Nephron progenitor cell (in vitro differentiated cells): ENCODE results near the gene HGFAC.

Experiments
- DNase-seq: peaks from one replicate; pipeline ENCODE4 v3.0.0; 2021
- H3K27ac Mint-ChIP-seq: 2 replicates; pipeline ENCODE4 v1.8.0; 2021; ENCODE audit warnings: mild to moderate bottlenecking, moderate library complexity, mixed read lengths
- H3K27me3 Mint-ChIP-seq: 2 replicates; pipeline ENCODE4 v1.8.0; 2021; ENCODE audit warnings: mild to moderate bottlenecking, low read depth, mixed read lengths; ENCODE audit not compliant: poor library complexity
- H3K36me3 Mint-ChIP-seq: 2 replicates; pipeline ENCODE4 v1.8.0; 2021; ENCODE audit warnings: low read depth, mixed read lengths
- H3K4me1 Mint-ChIP-seq: 2 replicates; pipeline ENCODE4 v1.8.0; 2021; ENCODE audit warnings: mixed read lengths
- H3K4me3 Mint-ChIP-seq: 2 replicates; pipeline ENCODE4 v1.8.0; 2021; ENCODE audit warnings: mild to moderate bottlenecking, moderate library complexity, mixed read lengths
- H3K9me3 Mint-ChIP-seq: 2 replicates; pipeline ENCODE4 v1.8.0; 2021; ENCODE audit warnings: mild to moderate bottlenecking, moderate library complexity, mixed read lengths
- CTCF ChIP-seq: fragments of 200-600 bp; sonication (generic); IDR thresholded peaks from 2 replicates; pipeline ENCODE4 v1.5.0; 2021; ENCODE audit warnings: antibody characterized with exemption

HGFAC gene

DNA sequence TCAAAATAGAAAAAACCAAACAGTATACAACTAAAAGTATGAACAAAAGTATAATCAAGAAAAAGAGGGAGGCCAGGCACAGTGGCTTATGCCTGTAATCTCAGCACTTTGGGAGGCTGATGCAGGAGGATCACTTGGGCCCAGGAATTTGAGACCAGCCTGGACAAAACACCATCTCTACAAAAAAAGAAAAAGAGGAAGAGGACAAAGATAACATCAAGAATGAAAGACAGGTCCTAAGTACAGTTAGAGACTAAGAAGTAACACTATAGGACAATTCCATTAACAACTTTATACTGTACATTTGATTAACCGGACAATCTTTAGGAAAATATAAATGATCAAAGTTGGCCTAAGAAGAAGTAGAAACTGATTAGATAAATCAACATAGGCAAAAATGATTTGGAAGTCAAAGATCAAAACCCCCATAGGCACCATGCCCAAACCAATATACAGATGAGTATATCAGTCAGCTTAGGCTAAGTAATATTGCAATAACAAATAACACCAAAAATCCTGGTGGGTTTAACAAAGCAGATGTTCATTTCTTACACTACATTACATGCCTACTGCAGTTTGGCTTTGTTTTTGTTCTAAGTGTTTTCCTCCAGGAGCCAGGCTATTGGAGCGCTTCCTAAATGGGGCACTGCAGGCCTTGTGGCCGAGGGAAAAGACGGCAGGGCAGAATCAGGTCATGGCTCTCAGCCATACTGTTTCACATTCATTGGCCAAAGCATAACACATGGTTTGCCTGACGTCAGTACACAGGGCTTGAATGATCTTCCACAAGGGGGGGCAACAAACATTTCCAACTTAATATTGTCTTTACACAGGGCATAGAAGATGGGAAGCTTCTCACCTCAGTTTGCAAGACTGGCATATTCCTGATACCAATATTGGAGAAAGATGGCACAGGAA lies 42.2 kb upstream of the HGFAC start:
- H3K9me3 Mint-ChIP-seq = peaks cover 49% of the 10 kb centered on the region

GRCh38 chr4:3401436-3402171 lies 40.2 kb upstream of the HGFAC start:
- TF ChIP-seq CTCF = no peak
- Mint-ChIP-seq H3K9me3 (peaks cover 47% of the 10 kb centered on the region), H3K36me3 (peaks cover 77% of the 10 kb centered on the region), H3K27ac (no peak overlapping the region), H3K4me1 (peaks cover 10% of the 10 kb centered on the region), H3K4me3 (no peak overlapping the region), H3K27me3 (no peaks in the 10 kb centered on the region)
- DNase-seq = no peak

More for the DNA sequence above, 42.2 kb upstream of the HGFAC start:
- Mint-ChIP-seq H3K4me1 (no peaks in the 10 kb centered on the region), H3K27ac (peak overlapping the region; percentile 35), H3K27me3 (no peaks in the 10 kb centered on the region), H3K4me3 (no peak overlapping the region), H3K36me3 (peaks cover 81% of the 10 kb centered on the region)
- no peak for TF ChIP-seq CTCF
- DNase-seq = no peak

DNA sequence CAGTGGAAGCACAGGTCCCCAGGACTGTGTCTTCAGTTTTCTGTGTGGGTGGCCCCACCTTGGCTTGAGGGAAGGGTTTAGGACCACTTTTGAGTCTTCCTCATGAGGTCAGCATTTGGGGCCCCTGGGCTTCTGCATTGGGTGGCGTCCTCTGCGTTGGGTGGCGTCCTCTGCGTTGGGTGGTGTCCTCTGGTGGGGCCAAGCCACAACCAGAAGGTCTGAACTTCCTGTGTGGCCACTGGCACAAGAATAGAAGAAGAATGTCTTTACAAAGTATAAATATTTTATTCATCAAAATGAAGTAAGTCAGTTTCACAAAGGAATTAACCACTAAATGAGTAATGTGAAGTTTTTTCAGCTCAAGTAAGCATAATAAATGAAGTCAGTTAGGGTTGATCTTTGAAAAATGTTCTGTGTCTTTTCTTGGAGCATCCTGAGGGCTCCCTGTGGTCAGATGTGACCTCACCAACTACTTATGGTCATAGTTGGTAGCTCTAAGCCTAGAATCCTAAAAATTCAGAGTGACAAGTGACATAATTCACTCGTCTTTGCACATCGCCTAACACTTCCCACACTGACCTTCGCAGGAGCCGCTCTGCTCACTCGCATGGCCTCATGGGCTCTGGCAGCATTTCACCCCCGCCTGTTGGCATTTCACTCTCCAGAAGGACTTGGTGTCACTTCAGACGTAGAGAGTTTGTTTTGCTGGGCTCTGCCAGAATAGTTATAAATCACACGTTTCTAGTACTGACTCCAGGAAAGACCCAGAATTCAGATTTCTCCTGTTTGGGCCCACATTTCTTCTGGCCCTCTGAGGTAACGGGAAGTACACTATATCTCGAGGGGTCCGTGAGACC lies 39.0 kb upstream of the HGFAC start:
- H3K36me3 Mint-ChIP-seq = peaks cover 66% of the 10 kb centered on the region
- H3K4me3 Mint-ChIP-seq = no peak overlapping the region
- peaks cover 20% of the 10 kb centered on the region for H3K4me1 Mint-ChIP-seq
- H3K9me3 Mint-ChIP-seq = peaks cover 41% of the 10 kb centered on the region
- no peak overlapping the region for H3K27ac Mint-ChIP-seq
- H3K27me3 Mint-ChIP-seq = no peaks in the 10 kb centered on the region
- no peak for TF ChIP-seq CTCF
- DNase-seq = no peak

DNA sequence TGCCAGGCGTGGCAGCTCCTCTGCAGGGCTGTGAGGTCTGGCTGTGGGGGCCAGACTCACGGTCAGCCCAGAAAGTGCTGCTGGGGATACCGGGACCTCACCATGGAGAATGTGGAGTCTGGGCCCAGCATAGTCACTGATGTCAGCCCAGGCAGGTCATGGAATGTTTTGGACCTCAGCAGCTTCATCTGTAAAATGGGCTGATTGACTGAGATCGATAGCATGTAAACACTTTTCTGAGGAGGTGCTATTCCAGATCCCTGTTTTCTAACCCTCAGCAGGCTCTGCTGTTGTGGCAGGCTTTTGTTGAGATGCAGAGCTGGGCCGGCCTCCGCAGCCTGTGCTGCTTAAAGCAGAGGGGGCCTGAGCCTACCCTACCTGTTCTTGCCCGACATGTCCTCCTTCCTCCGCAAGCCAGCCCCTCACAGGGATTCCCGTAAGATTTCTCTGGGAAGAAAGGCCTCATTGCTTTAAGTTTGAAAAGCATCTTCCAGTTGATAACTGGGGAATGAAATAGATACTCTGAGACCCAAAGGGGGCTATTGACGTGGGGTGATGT lies 38.3 kb upstream of the HGFAC start:
- H3K27ac Mint-ChIP-seq = no peak overlapping the region
- no peak for DNase-seq
- H3K36me3 Mint-ChIP-seq = peaks cover 61% of the 10 kb centered on the region
- H3K27me3 Mint-ChIP-seq = no peaks in the 10 kb centered on the region
- H3K9me3 Mint-ChIP-seq = peaks cover 41% of the 10 kb centered on the region
- TF ChIP-seq CTCF = no peak
- H3K4me1 Mint-ChIP-seq = peaks cover 27% of the 10 kb centered on the region
- H3K4me3 Mint-ChIP-seq = no peak overlapping the region

- Mint-ChIP-seq H3K27me3 (no peaks in the 10 kb centered on the region), H3K9me3 (peaks cover 41% of the 10 kb centered on the region), H3K36me3 (peaks cover 52% of the 10 kb centered on the region), H3K4me3 (no peak overlapping the region), H3K4me1 (peaks cover 38% of the 10 kb centered on the region), H3K27ac (peak overlapping the region; percentile 43)
- TF ChIP-seq CTCF = no peak
- DNase-seq = no peak
Observed at GRCh38 chr4:3404546-3404945, 37.2 kb upstream of the HGFAC start.
